ENCODE results near the gene SLC4A8.

DNA sequence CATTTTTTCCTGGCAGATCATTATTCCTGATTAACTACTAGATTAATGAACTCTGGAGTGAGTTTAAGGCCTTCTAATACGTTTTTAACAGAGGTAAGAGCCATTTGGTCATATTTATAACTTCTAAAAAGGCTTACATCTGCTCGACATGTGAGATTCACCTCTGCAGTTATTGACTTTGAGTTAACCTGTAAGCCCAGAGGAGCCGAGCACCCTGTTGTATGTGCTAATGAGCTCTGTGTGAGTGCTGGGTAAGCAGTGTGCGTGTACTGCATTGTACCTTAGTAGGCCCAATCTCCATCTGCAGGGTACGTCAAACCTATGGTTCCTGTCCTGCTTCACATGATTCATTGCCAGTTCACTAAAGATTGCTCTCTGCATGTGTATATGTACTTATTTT is 18.9 kb downstream of the SLC4A8 start:
- TF ChIP-seq, protein P1, sequence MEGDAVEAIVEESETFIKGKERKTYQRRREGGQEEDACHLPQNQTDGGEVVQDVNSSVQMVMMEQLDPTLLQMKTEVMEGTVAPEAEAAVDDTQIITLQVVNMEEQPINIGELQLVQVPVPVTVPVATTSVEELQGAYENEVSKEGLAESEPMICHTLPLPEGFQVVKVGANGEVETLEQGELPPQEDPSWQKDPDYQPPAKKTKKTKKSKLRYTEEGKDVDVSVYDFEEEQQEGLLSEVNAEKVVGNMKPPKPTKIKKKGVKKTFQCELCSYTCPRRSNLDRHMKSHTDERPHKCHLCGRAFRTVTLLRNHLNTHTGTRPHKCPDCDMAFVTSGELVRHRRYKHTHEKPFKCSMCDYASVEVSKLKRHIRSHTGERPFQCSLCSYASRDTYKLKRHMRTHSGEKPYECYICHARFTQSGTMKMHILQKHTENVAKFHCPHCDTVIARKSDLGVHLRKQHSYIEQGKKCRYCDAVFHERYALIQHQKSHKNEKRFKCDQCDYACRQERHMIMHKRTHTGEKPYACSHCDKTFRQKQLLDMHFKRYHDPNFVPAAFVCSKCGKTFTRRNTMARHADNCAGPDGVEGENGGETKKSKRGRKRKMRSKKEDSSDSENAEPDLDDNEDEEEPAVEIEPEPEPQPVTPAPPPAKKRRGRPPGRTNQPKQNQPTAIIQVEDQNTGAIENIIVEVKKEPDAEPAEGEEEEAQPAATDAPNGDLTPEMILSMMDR (conservative IDR thresholded peaks at IDR 0.05) = no peak
- TF ChIP-seq EZH2 (IDR thresholded peaks at IDR 0.05; ENCODE audit: low read depth) = no peak
